CD4-positive, alpha-beta T cell treated with Interleukin-15 for 4 hours (primary cell): ENCODE data around the gene DSCAM.

Source experiments
- DNase-seq: peaks from one replicate; pipeline ENCODE4 v3.0.0-alpha.2; 2020; ENCODE audit warnings: low spot score

The DSCAM gene

GRCh38 chr21:40770435-40771055, 76.4 kb downstream of the DSCAM start:
- DNase-seq = no peak

DNA sequence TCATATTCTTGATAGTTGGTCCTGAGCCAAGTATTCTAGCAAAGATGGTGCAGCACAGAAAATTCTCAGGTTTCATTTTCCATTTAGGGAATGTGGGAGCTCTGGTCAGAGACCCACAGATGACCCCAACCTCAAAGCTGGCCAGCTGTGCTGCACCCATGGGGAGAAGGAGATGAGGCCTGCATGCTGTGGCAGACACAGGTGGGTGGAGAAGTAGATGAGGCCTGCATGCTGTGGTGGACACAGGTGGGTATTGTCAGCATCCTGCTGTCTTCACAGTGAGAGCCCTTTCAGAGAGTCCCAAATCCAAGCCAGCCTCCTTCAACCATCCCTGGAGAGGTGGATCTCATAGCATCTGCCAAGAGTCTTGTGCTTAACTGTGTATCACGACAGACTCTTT, 77.7 kb downstream of the DSCAM start:
- no peak for DNase-seq

DNA sequence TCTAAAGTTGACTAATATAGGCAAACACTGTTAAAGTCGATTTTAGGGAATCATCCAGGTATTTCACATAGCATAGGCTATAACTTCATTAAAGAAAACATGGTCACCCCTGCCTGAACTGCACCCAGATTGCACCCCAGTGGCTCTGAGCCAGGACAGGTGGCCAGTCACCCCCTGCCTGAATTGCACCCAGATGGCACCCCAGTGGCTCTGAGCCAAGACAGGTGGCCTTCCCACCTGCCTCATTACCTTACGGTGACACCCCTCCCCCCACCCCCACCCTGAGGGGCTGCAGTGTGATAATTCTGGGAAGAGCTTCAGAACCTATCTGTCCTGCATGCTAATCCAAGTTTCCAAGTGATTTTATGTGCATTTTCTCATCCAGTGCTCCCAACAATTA, 78.9 kb downstream of the DSCAM start:
- no peak for DNase-seq

DNA sequence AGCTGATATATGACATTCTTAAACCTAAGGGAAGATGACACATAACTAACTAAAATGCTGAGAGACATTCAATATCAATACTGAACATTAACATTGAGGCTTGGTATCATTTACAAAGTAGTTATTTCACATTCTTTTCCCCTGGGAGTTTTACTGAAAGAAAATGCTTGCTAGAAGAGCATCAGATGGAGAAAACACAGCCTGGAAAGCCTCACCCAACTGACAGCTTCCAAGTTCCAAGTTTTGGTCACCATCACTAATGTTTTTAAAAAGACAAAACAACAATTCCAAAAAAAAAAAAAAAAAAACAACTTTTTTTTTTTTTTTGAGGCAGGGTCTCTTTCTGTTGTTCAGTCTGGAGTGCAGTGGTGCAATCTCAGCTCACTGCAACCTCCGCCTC, 80.6 kb downstream of the DSCAM start:
- DNase-seq = no peak

DNA sequence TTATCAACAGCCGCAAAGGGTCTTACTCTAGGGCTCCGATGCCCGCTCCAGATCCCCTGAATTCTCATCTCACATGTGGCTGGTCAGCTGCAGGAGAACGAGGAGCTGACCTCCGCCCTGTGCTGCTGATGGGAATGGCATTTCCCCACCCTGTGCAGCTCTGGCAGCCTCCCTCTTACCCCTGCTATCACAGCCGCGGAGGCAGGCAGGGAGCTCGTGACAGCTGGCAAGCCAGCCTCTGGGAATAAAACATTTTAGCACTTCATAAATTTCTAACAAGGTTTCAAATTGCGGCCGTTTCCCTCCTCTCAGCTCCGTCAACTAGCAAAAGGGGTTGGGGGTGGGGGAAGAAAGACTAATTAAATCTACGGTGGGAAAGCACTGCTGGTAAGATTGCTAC, 81.1 kb downstream of the DSCAM start:
- DNase-seq = no peak

- no peak for DNase-seq
Measured at GRCh38 chr21:40760821-40761220, 86.1 kb downstream of the DSCAM start.

- DNase-seq = no peak
Measured at GRCh38 chr21:40759061-40759460, 87.9 kb downstream of the DSCAM start.

DNA sequence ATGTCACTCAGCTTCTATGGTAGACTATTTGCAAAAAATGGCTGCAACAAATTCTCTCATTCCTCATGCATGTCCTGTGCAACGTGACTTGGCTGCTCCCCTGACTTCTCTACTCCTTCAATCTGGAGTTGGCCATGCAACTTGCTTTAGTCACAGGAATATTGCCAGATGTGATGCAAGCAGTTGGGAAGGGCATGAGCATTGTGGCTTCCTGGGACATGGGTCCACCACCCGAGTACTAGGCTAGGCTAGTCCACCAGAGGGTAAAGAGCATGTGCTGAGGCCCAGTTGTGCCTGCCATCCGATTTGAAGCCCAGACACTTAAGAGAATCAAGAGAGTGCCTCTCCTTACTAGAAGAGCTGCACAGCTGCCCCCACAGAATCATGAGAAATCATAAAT, 89.6 kb downstream of the DSCAM start:
- no peak for DNase-seq

- DNase-seq = no peak
Measured at GRCh38 chr21:40754466-40754865, 92.5 kb downstream of the DSCAM start.

GRCh38 chr21:40753756-40754155, 93.2 kb downstream of the DSCAM start:
- no peak for DNase-seq

DNA sequence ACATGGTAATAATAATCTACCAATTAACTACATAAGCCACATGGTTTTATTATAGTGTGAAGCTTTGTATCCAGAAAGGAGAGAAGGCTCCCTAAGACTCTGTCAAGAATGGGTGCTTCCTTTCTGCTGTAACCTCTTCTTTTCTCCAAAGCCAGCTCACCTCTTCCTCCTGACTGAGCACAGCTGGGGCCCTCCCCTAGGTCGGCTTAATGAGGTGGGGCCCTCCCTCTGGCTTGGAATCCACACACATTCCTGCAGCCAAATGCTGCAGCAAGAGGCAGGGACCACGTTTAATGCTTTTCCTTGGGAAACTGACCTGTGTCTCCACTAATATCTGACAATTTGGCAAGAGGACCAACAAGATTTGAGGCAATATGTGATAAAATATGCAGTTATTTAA, 94.8 kb downstream of the DSCAM start:
- no peak for DNase-seq

GRCh38 chr21:40751221-40751620, 95.7 kb downstream of the DSCAM start:
- DNase-seq = no peak

- no peak for DNase-seq
Measured at GRCh38 chr21:40736145-40736544, 110.8 kb downstream of the DSCAM start.

DNA sequence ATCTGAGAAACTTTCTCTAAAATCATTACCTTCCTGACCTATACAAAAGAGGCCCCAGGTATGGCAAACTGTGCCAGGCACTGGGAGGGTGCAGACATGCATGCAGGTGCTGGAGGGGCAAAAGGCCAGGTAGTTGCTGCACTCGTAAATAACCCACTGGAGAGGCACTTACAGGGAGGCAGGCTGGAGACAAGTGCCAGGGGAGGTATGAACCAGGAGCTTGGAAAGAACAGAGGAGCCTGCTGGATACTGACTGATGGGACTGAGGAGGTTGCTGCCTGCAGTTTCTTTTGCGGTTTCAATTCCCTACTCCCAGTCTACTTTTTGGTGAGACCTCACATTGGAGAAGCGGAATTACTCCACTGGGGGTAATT, 113.9 kb downstream of the DSCAM start:
- DNase-seq = no peak

- DNase-seq = no peak
Measured at GRCh38 chr21:40732253-40733023, 114.5 kb downstream of the DSCAM start.

DNA sequence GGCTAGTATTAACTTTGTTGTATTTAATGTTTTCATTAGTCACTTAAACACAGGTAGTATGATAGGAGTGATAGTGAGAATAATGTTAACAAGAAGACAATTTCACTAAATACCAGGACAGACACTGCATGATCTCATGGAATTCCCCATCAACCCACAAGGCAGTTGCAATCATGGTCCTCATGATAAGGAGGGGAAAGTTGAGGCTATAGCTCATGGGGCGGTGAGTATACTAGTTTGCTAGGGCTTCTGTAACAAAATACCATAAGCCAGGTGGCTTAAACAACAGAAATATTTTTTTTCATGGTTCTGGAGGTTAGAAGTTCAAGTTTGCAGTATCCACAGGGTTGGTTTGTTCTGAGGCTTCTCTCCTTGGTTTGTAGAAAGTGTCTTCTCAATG, 115.8 kb downstream of the DSCAM start:
- DNase-seq = no peak

GRCh38 chr21:40730426-40730800, 116.5 kb downstream of the DSCAM start:
- DNase-seq = no peak

- no peak for DNase-seq
Measured at GRCh38 chr21:40729761-40730425, 117.1 kb downstream of the DSCAM start.

DNA sequence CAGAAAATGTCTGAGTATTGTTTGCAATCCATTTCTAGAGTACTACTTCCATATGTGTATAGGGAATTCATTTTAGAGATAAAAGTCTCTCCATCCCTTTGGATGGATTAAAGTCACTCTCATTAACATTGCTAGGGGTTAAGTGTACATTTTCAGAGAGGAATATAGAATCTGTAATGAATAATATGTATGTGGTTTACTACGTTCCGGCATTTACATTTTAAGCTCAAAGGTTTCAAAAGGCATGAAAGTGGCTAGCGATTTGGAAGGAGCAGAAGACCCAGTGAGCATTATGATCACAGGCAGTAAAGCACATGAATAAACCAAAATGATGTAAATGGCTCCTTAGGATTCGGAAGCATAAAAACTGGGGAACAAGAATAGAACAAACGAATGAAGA, 123.0 kb downstream of the DSCAM start:
- no peak for DNase-seq

DNA sequence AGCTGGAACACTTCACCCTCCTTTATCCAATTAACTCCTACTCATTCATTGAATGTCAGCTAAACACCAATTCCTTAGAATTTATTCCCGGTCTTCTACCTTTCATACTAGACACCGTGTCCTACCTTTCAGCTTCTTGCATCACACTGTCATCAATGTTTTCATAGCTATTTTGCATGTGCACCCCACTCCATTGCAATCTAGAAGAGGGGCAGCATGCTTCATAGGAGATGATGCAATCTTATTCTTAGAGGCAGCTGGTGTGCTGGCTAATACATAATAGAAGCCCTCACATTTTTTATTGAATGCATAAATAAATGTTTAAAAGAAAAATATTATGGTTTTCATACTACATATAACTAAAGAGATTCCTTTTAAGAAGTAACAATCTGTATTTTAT, 123.6 kb downstream of the DSCAM start:
- DNase-seq = no peak

DNA sequence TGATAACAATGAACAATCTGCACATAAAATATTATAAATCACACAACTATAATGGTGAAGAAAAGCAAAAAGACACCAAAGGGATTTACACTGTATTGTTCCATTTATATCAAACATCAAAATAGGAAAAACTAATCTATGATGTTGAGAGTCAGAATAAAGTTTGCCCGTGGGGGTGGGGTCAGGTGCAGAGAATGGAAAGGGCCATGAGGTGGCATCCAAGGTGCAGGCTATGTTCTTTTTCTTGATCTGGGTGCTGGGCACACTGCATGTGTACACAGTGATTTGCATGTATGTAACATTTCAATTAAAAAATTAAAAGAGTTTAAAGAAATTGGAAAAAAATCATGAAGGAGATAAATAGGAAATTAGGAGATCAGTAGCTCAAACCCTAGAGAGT, 127.3 kb downstream of the DSCAM start:
- no peak for DNase-seq

- no peak for DNase-seq
Measured at GRCh38 chr21:40717028-40717427, 129.9 kb downstream of the DSCAM start.

DNA sequence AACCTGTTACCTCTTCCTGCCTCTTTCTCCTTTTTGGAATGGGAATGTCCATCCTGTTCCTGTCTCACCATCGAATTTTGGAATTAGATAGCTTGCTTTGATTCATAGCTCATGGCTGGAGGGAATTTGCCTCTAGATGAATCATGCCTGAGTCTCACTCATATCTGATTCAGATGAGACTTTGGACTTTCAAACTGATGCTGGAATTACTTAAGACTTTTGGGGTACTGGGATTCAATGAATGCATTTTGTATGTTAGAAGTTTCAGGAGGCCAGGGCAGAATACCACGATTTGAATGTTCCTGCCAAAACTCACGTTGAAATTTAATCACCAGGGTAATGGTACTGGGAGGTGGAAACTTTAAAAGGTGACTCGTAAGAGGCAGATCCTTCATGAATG, 132.4 kb downstream of the DSCAM start:
- DNase-seq = no peak
